Fibroblast of lung (primary cell): ENCODE measurements around the gene SAV1.

ENCODE experiments used
- EZH2 ChIP-seq: IDR thresholded peaks from 2 replicates; pipeline ENCODE4 v1.5.1; 2012; ENCODE audit warnings: low read length, control low read depth, mild to moderate bottlenecking; ENCODE audit errors: missing control alignments
- TF ChIP-seq, protein P1 (sequence below), 2 donors: IDR thresholded peaks in 1 of 2; conservative IDR thresholded peaks in 1 of 2; 1 replicate in 1 of 2; 2 replicates in 1 of 2; pipeline ENCODE4 v1.5.1; 2011 to 2012; ENCODE audit warnings: low read length in 2 of 2, control low read depth in 1 of 2, inconsistent platforms in 1 of 2, low read depth in 1 of 2, mild to moderate bottlenecking in 1 of 2

- TF ChIP-seq, protein P1, sequence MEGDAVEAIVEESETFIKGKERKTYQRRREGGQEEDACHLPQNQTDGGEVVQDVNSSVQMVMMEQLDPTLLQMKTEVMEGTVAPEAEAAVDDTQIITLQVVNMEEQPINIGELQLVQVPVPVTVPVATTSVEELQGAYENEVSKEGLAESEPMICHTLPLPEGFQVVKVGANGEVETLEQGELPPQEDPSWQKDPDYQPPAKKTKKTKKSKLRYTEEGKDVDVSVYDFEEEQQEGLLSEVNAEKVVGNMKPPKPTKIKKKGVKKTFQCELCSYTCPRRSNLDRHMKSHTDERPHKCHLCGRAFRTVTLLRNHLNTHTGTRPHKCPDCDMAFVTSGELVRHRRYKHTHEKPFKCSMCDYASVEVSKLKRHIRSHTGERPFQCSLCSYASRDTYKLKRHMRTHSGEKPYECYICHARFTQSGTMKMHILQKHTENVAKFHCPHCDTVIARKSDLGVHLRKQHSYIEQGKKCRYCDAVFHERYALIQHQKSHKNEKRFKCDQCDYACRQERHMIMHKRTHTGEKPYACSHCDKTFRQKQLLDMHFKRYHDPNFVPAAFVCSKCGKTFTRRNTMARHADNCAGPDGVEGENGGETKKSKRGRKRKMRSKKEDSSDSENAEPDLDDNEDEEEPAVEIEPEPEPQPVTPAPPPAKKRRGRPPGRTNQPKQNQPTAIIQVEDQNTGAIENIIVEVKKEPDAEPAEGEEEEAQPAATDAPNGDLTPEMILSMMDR (conservative IDR thresholded peaks at IDR 0.05 in 1 of 2, IDR thresholded peaks at IDR 0.05 in 1 of 2; ENCODE audit: low read depth in 1 of 2, low read length in 2 of 2): no peak
- no peak for TF ChIP-seq EZH2
Observed at GRCh38 chr14:50647282-50647681, 20.8 kb downstream of the SAV1 start.
